Activated T-cell treated with anti-CD3 and anti-CD28 coated beads, Interleukin-2, amount 50 U/mL, for 48 hours (primary cell): Measurements from ENCODE around the gene APOM.
A peak's percentile ranks its signal among the peaks of the same experiment; 100 is the strongest.

Experiments used
- DNase-seq, 2 experiments: peaks; one replicate each; pipeline ENCODE4 v3.0.0-alpha.2; 2020

APOM gene

DNA sequence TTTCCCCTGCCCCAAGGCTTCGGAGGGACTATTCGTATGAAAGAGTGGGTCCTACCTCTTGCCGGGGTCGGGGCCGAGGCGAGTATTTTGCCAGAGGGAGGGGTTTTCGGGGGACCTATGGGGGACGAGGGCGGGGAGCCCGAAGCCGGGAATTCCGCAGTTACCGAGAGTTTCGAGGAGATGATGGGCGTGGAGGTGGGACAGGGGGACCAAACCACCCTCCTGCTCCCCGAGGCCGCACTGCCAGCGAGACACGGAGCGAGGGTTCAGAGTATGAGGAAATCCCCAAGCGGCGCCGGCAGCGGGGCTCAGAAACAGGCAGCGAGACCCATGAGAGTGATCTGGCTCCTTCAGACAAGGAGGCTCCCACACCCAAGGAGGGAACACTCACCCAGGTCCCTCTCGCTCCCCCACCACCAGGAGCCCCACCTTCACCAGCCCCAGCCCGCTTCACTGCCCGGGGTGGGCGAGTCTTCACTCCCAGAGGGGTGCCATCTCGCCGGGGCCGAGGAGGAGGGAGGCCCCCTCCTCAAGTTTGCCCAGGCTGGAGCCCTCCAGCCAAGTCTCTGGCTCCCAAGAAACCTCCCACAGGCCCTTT is 23.9 kb upstream of the APOM start:
- no peak for DNase-seq

GRCh38 chr6:31632279-31632946 is 23.3 kb upstream of the APOM start:
- no peak for DNase-seq

DNA sequence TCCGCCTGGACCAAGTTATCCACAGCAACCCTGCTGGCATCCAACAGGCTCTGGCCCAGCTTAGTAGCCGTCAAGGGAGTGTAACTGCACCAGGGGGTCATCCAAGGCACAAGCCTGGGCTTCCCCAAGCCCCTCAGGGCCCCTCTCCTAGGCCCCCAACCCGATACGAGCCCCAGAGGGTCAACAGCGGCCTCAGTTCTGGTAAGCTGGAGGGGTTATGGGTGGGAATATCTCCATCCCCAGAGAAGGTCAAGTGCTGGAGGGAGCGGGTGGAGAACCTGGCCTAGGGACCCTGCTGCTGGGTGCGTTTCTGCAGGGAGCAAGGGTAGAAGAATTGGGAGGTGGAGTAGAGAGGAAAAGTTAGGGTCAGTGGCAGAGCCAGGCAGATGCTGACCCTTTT is 22.2 kb upstream of the APOM start:
- DNase-seq, result no peak

- DNase-seq, result no peak
These were observed 21.6 kb upstream of the APOM start for GRCh38 chr6:31634131-31634530.

- no peak for DNase-seq
These were observed 20.6 kb upstream of the APOM start for GRCh38 chr6:31634969-31635575.

DNA sequence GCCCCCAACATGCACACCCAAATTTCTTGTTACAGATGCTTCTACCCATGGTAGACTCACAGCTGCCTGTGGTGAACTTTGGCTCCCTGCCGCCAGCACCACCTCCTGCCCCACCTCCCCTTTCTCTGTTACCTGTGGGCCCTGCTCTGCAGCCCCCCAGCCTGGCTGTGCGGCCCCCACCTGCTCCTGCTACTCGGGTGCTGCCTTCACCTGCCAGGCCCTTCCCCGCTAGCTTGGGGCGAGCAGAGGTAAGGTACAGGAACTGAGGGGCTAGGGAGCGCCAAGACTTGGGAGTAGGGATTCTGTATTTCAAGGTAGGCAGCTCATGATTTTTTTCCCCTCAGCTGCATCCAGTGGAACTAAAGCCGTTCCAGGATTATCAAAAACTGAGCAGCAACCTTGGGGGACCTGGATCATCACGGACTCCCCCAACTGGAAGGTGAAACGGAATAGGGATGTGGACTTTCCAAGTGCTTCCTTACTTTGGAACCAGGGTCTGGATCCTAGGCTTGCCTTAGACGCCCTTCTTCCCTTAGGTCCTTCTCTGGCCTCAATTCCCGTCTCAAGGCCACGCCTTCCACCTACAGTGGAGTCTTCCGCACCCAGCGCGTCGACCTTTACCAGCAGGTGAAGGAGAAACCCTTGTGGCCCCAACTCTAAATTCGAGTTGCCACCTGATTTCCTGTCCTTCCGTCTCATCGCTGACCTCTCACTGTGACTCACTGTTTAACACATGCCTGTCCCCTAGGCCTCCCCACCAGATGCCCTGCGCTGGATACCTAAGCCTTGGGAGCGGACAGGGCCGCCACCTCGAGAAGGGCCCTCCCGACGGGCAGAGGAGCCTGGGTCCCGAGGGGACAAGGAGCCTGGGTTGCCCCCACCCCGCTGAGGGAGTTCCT is 18.7 kb upstream of the APOM start:
- DNase-seq, result no peak

DNA sequence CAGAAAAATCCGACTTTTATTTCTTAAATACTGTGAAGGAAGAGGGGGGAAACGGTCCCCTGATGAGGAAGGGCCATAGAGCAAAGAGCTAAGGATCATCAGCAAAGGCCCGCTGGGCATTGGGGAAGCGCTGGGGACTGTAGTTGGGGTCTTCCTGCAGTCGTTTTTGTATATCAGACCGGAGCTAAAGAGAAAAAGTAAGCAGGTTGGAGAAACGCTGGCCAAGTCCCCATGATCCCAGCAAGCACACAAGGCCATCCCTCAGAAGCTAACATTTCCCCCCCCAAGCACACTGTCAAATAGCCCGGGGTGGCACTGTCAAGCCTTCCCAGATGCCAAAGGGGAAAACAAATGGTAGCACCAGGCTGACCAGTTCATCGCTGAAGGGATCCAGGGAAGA is 16.7 kb upstream of the APOM start:
- no peak for DNase-seq

DNA sequence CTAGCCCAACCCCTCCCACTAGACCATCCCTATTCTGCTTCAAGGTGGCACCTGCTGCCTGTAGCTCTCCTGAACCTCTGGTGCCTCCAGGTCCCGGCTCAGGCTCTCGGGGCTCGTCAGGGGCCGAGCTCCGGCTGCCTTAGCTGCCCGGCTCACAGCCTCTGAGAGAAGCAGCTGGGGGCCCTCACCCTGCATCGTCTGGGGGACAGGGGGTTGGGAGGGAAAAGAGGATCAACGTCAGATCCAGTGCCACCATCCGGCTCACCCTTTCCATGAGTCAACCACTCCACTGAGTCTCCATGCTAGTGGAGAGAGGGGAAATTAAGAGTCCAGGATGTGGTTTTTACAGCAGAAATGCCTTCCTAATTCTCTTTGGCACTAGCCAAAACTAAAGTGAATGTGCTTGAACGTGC is 16.2 kb upstream of the APOM start:
- peak in 1 of 2 experiments; percentile 51 for DNase-seq

DNA sequence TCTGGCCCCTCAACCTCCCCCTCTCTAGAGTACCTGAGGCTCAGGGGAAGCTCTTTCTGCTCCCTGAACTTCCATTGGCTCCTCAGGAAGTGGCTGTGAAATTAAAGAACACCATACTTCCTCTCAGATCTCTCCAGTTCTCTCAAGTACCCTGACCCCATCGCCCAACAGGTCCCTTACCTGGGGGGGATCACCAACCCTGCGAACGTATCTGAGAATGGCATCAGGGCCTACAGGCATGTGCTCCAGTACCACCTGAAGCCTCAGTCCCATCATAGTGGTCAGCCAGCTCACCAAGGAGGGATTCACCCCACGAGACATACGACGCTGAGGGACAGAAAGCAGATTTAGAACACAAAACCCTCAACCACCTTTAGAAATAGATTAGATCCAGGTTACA is 15.1 kb upstream of the APOM start:
- no peak for DNase-seq

- DNase-seq, result no peak
These were observed 14.3 kb upstream of the APOM start for GRCh38 chr6:31641370-31641769.

DNA sequence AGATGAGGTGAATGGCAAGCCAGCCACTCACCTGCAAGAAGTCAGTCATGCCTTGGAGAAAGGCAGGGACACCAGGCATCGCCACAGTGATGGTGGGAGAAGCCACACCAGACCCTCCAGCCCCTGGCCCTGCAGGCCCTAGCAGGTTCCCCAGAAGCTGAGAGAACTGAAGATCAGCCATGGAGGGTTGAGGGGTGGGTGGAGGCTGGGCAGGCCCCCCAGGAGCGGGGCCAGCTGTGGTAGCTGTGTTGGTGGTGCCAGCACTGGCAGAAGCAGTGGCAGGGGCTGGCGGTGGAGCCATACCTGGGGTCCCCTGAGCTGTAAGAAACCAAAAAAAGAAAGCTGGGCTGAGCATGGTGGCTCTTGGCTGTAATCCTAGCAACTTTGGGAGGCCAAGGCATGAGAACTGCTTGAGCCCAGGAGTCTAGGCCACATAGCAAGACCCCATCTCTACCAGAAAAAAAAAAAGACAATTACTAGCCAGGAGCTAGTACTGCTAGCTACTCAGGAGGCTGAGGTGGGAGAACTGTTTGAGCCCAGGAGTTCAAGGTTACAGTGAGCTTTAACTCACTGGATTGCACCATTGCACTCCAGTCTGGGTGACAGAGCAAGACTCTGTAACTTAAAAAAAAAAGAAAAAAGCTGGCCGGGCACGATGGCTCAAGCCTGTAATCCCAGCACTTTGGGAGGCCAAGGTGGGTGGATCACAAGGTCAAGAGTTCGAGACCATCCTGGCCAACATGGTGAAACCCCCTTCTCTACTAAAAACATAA is 12.7 kb upstream of the APOM start:
- no peak for DNase-seq

- DNase-seq, result no peak
These were observed 11.8 kb upstream of the APOM start for GRCh38 chr6:31643818-31644454.

GRCh38 chr6:31645325-31645724 is 10.4 kb upstream of the APOM start:
- no peak for DNase-seq

DNA sequence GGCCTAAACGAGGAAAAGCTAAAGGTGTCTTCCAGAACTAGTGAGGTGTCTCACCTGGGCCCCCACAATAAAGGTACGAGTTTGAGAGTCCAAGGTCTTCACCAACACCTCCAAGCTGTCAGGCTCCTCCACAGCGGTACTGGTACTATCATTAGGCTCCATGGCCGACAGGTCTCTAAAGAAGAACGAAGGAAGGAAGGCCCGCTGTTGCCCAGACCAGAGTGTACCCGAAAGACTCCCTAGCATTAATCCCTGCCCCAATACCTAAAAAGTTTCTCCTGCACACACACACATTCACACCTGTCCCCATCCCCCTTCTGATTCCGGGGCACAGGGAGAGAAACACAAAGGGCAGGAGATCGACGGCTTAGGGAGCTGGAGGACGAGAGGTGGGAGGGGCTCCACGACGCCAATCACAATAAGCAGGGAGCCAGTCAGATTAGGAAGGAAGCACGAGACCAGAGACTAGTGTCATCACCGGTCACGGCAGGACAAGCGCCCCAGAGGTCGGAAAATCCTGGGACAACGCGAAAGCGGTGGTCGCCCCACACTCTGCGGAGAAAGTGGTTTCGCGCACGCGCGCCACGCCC is 4.0 kb upstream of the APOM start:
- no peak for DNase-seq

DNA sequence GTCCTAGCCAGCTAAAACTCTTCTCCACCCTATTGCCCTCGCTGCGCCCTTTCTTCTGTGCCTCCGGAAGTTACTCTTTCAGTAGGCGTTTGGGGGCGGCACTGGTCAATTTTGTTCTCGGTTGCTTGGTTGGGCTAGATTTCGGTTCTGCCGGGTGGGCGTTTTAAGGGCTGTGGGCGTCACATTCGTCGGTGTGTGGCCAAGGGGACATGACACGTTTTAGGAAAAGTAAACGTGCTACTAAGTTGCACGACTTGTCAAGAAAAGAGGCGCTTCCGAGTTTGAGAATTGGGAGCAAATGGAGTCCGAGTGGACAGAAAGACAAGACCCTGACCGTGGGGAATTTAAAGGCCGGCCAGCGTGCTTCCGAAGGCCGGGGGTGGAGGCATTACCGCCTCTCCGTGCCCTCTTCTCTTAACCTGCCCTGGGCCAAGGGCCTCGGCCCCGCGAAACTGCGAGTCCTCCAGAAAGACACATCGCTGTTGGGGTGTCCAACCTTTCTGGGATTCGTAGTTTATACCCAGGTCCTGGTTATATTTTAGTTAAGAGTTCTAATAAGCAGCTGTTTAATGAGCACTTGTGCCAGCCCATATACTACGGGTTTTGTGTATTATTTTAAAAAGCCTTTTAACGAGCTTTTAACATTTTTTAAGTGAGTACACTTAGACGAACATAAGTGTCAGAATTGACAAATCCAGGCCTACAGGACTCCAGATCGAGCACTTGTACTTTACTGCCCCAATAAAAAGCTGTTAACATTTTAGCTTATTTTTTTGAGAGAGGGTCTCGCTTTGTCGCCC is 2.6 kb upstream of the APOM start:
- DNase-seq, result no peak

- DNase-seq, result no peak
These were observed 933 bp upstream of the APOM start for GRCh38 chr6:31654574-31655348.

- no peak for DNase-seq
These were observed 1.9 kb downstream of the APOM start for GRCh38 chr6:31657406-31658157.

DNA sequence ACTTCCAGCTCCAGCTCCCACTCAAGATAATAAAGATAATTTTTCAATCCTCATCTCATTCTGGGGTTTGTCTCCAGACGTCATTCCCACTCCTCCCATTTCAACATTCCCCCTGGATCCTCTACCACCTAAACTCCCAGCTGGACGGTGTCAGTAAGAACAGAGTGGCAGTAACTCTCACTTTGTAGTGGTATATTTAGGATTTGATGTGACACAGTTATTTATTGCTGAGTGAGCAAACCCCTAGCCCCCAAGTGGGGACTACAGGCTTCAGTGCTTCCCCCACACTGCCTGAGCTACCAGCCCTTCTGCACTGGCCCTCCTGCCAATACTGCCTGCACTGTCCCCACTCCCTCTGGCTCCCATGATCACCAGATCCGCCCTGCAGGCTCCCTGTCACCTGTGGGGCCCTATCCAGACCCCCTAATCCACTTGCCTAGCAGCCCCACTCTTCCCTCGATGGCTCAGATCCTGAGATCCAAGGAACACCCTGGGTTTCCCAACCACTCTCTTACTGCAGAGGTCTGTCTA is 2.5 kb downstream of the APOM start:
- DNase-seq, result no peak
